ENCODE data around the gene TMED4.

DNA sequence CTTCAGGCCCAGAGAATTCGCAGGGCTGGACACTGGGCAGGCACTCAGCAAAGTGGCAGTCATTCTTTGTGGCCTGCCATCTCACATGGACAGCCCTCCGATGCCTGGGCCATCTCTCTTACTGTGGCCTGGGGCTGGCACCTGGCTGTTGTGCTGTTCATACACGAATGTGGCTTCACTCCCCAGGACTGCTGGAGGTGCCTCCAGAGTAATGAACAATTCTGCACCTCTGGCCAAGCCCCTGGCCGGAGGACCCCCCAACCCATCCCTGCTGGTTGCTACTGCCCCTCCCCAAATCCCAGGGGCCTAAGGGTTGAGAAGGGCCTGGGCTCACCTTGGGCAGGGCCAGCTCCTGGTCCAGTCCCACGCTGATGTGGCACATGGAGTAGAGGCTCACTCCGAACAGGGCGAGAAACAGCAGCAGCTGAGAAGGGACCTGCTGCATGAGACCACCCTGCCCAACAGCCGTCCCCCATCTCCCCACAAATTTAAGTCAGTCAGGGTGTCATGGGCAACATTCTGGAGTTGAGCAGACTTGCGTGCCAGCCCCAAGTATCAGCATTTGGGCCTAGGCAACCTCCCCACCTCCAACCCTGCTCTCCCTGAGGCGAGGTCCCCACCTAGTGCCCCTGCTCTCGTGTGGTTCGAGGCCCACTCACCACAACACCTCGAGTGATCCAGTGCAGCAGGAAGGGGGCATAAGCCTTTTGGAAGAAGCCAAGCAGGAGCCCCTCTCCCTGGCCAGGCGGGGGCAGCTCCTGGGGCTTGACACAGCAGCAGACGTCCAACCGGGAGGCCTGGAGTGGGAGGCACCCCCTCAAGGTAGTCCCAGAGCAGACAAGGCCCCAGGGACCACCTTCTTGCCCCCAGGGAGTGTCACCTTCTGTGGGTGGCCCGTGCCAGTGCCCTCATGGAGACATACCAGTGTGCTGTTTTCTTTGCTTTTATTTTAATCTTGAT, 50.3 kb downstream of the TMED4 start:
- TF ChIP-seq, protein P1, sequence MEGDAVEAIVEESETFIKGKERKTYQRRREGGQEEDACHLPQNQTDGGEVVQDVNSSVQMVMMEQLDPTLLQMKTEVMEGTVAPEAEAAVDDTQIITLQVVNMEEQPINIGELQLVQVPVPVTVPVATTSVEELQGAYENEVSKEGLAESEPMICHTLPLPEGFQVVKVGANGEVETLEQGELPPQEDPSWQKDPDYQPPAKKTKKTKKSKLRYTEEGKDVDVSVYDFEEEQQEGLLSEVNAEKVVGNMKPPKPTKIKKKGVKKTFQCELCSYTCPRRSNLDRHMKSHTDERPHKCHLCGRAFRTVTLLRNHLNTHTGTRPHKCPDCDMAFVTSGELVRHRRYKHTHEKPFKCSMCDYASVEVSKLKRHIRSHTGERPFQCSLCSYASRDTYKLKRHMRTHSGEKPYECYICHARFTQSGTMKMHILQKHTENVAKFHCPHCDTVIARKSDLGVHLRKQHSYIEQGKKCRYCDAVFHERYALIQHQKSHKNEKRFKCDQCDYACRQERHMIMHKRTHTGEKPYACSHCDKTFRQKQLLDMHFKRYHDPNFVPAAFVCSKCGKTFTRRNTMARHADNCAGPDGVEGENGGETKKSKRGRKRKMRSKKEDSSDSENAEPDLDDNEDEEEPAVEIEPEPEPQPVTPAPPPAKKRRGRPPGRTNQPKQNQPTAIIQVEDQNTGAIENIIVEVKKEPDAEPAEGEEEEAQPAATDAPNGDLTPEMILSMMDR (IDR thresholded peaks at IDR 0.05), result no peak
- TF ChIP-seq POLR2A (IDR thresholded peaks at IDR 0.05), result no peak

Data from lower leg skin (tissue), 3 donors.